ENCODE results near the gene EI24.
"Not testable (repeated sequence)": the region's sequence is repeated elsewhere in the genome, so short reads cannot be mapped to it uniquely, and the experiment has no call there.

The EI24 gene

GRCh38 chr11:125568970-125569914 lies at the start of gene EI24:
TSS of gene EI24 (plus strand) at chr11:125569477. CDS start at chr11:125572528, 3,051 bp downstream.
- in situ Hi-C loops (cut with MboI; ENCODE audit: low pct_unique_long_range_greater_than_20kb, low sequenced_read_pairs), result no loop called here
- DNase-seq, result peak; percentile 94

GRCh38 chr11:125519860-125520834 lies 49.1 kb upstream of the EI24 start:
- no peak for DNase-seq
- in situ Hi-C loops (cut with MboI; ENCODE audit: low pct_unique_long_range_greater_than_20kb, low sequenced_read_pairs), result no loop called here

- DNase-seq, result peak; percentile 14
- in situ Hi-C loops (cut with MboI; ENCODE audit: low pct_unique_long_range_greater_than_20kb, low sequenced_read_pairs), result no loop called here
Measured at GRCh38 chr11:125525303-125525702, 44.0 kb upstream of the EI24 start.

GRCh38 chr11:125532668-125533067 lies 36.6 kb upstream of the EI24 start:
- in situ Hi-C loops (cut with MboI; ENCODE audit: low pct_unique_long_range_greater_than_20kb, low sequenced_read_pairs), result no loop called here
- no peak for DNase-seq

GRCh38 chr11:125535585-125535984 lies 33.7 kb upstream of the EI24 start:
- in situ Hi-C loops (cut with MboI; ENCODE audit: low pct_unique_long_range_greater_than_20kb, low sequenced_read_pairs), result no loop called here
- DNase-seq, result no peak

GRCh38 chr11:125536834-125537233 lies 32.4 kb upstream of the EI24 start:
- in situ Hi-C loops (cut with MboI; ENCODE audit: low pct_unique_long_range_greater_than_20kb, low sequenced_read_pairs); DNase-seq: not testable (repeated sequence)

GRCh38 chr11:125542709-125543108 lies 26.6 kb upstream of the EI24 start:
- DNase-seq, result no peak
- in situ Hi-C loops (cut with MboI; ENCODE audit: low pct_unique_long_range_greater_than_20kb, low sequenced_read_pairs), result no loop called here

- DNase-seq, result no peak
- in situ Hi-C loops (cut with MboI; ENCODE audit: low pct_unique_long_range_greater_than_20kb, low sequenced_read_pairs), result no loop called here
Measured at GRCh38 chr11:125550780-125551179, 18.5 kb upstream of the EI24 start.

- no peak for DNase-seq
- in situ Hi-C loops (cut with MboI; ENCODE audit: low pct_unique_long_range_greater_than_20kb, low sequenced_read_pairs), result no loop called here
Measured at GRCh38 chr11:125551835-125552342, 17.4 kb upstream of the EI24 start.

GRCh38 chr11:125552927-125553326 lies 16.4 kb upstream of the EI24 start:
- in situ Hi-C loops (cut with MboI; ENCODE audit: low pct_unique_long_range_greater_than_20kb, low sequenced_read_pairs), result no loop called here
- peak; percentile 24 for DNase-seq

GRCh38 chr11:125553357-125553756 lies 15.9 kb upstream of the EI24 start:
- no peak for DNase-seq
- in situ Hi-C loops (cut with MboI; ENCODE audit: low pct_unique_long_range_greater_than_20kb, low sequenced_read_pairs), result no loop called here

GRCh38 chr11:125554038-125554437 lies 15.2 kb upstream of the EI24 start:
- no peak for DNase-seq
- in situ Hi-C loops (cut with MboI; ENCODE audit: low pct_unique_long_range_greater_than_20kb, low sequenced_read_pairs), result no loop called here

- in situ Hi-C loops (cut with MboI; ENCODE audit: low pct_unique_long_range_greater_than_20kb, low sequenced_read_pairs), result no loop called here
- no peak for DNase-seq
Measured at GRCh38 chr11:125559888-125560287, 9.4 kb upstream of the EI24 start.

- in situ Hi-C loops (cut with MboI; ENCODE audit: low pct_unique_long_range_greater_than_20kb, low sequenced_read_pairs), result no loop called here
- no peak for DNase-seq
Measured at GRCh38 chr11:125561924-125562323, 7.4 kb upstream of the EI24 start.

- no peak for DNase-seq
- in situ Hi-C loops (cut with MboI; ENCODE audit: low pct_unique_long_range_greater_than_20kb, low sequenced_read_pairs), result no loop called here
Measured at GRCh38 chr11:125562430-125562829, 6.8 kb upstream of the EI24 start.

GRCh38 chr11:125564357-125564756 lies 4.9 kb upstream of the EI24 start:
- in situ Hi-C loops (cut with MboI; ENCODE audit: low pct_unique_long_range_greater_than_20kb, low sequenced_read_pairs), result no loop called here
- DNase-seq, result no peak

- no peak for DNase-seq
- in situ Hi-C loops (cut with MboI; ENCODE audit: low pct_unique_long_range_greater_than_20kb, low sequenced_read_pairs), result no loop called here
Measured at GRCh38 chr11:125566235-125566634, 3.0 kb upstream of the EI24 start.

- peak; percentile 42 for DNase-seq
- in situ Hi-C loops (cut with MboI; ENCODE audit: low pct_unique_long_range_greater_than_20kb, low sequenced_read_pairs), result no loop called here
Measured at GRCh38 chr11:125569915-125570621, 791 bp downstream of the EI24 start.

- DNase-seq, result no peak
Measured at GRCh38 chr11:125570952-125571351, 1.7 kb downstream of the EI24 start.

More at GRCh38 chr11:125570952-125571351, 1.7 kb downstream of the EI24 start:
- in situ Hi-C loops (cut with MboI; ENCODE audit: low pct_unique_long_range_greater_than_20kb, low sequenced_read_pairs), result no loop called here
